ENCODE measurements around the gene ADAD1. TPM values are rescaled to one million over a fixed set of nuclear protein-coding genes. Genes with fewer than 3 reads are reported as not detected.

ADAD1 gene
- total and polyA plus RNA-seq, 2 donors (not counting 3 experiments of a cell fraction or from before 2014, with no cell fraction given): not detected

DNA sequence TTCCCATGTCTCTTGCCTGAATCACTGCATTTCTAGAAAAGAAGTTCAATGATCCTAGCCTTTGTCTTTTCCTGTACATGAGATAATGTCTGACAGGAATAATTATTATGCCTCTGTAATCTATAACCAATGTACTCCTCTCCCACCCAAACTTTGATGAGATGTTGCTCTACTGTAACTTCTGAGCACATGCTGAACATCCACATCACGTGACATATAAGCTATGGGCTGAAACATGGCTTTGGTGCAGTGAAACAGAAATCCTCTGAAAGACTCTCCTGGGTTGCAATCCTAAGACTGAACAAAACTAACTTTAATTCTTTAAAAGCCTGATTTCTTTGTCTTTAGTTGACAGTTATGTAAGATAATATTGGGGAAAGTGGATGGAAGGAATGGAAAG lies 1.5 kb upstream of the ADAD1 start:
- no TSS peak for BruUV-seq (replicated peaks)
- TF ChIP-seq EZH2 (IDR thresholded peaks at IDR 0.05; ENCODE audit: borderline replicate concordance, low read depth, low read length, severe bottlenecking) (no peak), FOS (IDR thresholded peaks at IDR 0.05; ENCODE audit: borderline replicate concordance, insufficient read depth, low read length) (no peak), JUN (IDR thresholded peaks at IDR 0.05; ENCODE audit: borderline replicate concordance, insufficient read depth, insufficient read length, low read depth) (no peak), MAX (IDR thresholded peaks at IDR 0.05; ENCODE audit: insufficient read depth, insufficient read length) (no peak), CTCF (IDR thresholded peaks at IDR 0.05; ENCODE audit: extremely low read depth in 1 of 2, insufficient read depth in 1 of 2, low read depth in 1 of 2, low read length in 2 of 2) (no peak), POLR2AphosphoS5 (IDR thresholded peaks at IDR 0.05; ENCODE audit: insufficient read depth, low read depth, low read length) (no peak), POLR2A (IDR thresholded peaks at IDR 0.05; ENCODE audit: low read depth, low read length) (no peak), MYC (IDR thresholded peaks at IDR 0.05; ENCODE audit: low read depth, low read length) (no peak), GATA2 (IDR thresholded peaks at IDR 0.05; ENCODE audit: insufficient read depth, insufficient read length, low read depth, low read length) (no peak)
- Histone ChIP-seq H3K36me3 (ENCODE audit: control insufficient read depth in 2 of 2, extremely low read depth in 1 of 2, insufficient read depth in 2 of 2, low read length in 2 of 2) (no peaks in the 10 kb centered on the region), H3K9me3 (replicated peaks; ENCODE audit: control insufficient read depth, insufficient read depth, low read length) (no peaks in the 10 kb centered on the region), H3K27ac (ENCODE audit: insufficient read depth, low read depth, low read length) (no peak overlapping the region), H3K79me2 (ENCODE audit: control insufficient read depth, insufficient read depth, low read length) (no peaks in the 10 kb centered on the region), H2AFZ (ENCODE audit: low read depth, low read length) (no peak overlapping the region), H3K4me3 (replicated peaks in 1 of 3; ENCODE audit: insufficient read depth in 1 of 3, low read depth in 1 of 3, low read length in 3 of 3) (no peak overlapping the region), H3K9me1 (replicated peaks; ENCODE audit: control insufficient read depth, extremely low read depth, insufficient read depth, low read length) (no peaks in the 10 kb centered on the region), H3K4me2 (ENCODE audit: insufficient read depth, low read length) (no peak overlapping the region), H3K27me3 (ENCODE audit: control insufficient read depth in 2 of 2, insufficient read depth in 2 of 2, low read length in 2 of 2) (peaks cover 0 to 2% of the 10 kb centered on the region in 2 experiments), H3K4me1 (ENCODE audit: control insufficient read depth, extremely low read depth, insufficient read depth, low read length) (no peaks in the 10 kb centered on the region), H4K20me1 (replicated peaks; ENCODE audit: control insufficient read depth, extremely low read depth, insufficient read depth, low read length) (no peaks in the 10 kb centered on the region), H3K9ac (replicated peaks; ENCODE audit: extremely low read depth, insufficient read depth, low read length) (no peak overlapping the region)
- CTCF ChIA-PET: no interaction called here
- DNase-seq (ENCODE audit: low read depth, low spot score) (no peak), FAIRE-seq (no peak)
- POLR2A ChIA-PET: no interaction called here
- dilution Hi-C loops (cut with MboI; ENCODE audit: extremely low pct_ligation_motif_present, low sequenced_read_pairs): no loop called here
- intact Hi-C loops (cut with micrococcal nuclease): no loop called here

All from endothelial cell of umbilical vein (primary cell).